ENCODE measurements around the gene TGFBR3L. TPM values are rescaled to one million over a fixed set of nuclear protein-coding genes. Genes with fewer than 3 reads are reported as not detected.
A peak's percentile ranks its signal among the peaks of the same experiment; 100 is the strongest.

The TGFBR3L gene
- total RNA-seq, 3 donors from 2014 or later, result 2.3 TPM; not detected in 2

GRCh38 chr19:7926021-7926726 lies 11.5 kb downstream of the TGFBR3L start, which contains the start of gene CTXN1:
CTXN1 (minus strand) TSS chr19:7926135; CDS start chr19:7925538, 597 bp downstream.
- Histone ChIP-seq H3K36me3 (no peaks in the 10 kb centered on the region), H3K4me1 (peaks cover 37 to 38% of the 10 kb centered on the region in 2 donors), H3K27ac (peak within 1 kb of the TSS; percentile 96 to 97), H3K9me3 (no peaks in the 10 kb centered on the region), H3K27me3 (no peaks in the 10 kb centered on the region), H3K4me3 (peak within 1 kb of the TSS; percentile 41 to 72 (median 60))
- TF ChIP-seq POLR2AphosphoS5 (IDR thresholded peaks at IDR 0.05) (no peak), CTCF (IDR thresholded peaks at IDR 0.05) (no peak), POLR2A (IDR thresholded peaks at IDR 0.05) (no peak)
- intact Hi-C loops (cut with DNase I; ENCODE audit: low total_unique reads), result no loop called here
- DNase-seq (ENCODE audit: low spot score in 2 of 2), result peak in 1 of 2 donors; percentile 71

DNA sequence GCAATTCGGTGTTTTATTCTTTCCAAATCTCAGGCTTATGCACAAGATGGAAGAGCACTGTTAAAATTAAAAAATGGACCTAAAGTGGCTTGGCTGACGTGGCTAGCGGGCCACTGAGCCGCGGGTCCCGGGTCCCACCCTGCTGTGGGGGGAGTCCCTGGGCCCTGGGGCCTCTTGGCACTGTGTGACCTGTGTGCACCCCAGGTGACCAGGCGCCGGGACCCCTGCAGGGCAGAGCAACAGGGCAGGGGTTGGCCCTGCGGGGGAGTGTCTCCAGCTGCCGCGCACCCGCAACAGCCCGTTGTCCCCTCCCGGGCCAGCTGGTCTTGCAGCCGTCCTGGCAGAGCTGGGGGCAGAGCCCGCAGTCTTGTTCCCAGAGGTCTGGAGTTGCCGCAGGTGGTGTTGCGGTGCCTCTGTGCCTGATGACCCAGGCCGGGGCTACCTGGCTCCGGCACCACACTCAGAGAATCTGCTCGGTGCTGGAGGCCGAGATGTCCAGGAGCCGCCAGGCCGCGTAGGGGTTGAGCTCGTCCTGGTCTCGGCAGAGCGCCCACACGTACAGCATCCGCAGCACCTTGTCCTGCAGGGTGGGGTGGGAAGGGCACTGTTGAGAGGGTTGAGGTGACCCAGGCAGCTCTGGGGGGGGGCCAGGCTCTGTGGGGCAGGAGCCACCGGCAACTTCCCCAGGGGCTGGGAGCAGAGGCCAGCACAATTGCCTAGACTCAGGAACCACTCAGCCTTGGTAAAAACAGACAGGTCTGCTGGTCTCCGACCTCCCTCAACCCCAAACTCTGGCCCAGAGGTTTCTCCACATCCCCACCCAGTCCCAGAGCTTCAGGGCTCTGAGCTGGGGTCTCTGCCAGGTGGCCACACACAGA lies 12.3 kb downstream of the TGFBR3L start:
- no peak for DNase-seq (ENCODE audit: low spot score in 2 of 2)
- Histone ChIP-seq H3K27me3 (no peaks in the 10 kb centered on the region), H3K4me3 (peak overlapping the region; percentile 41 to 72 (median 60)), H3K9me3 (no peaks in the 10 kb centered on the region), H3K4me1 (peaks cover 30 to 32% of the 10 kb centered on the region in 2 donors), H3K36me3 (peaks cover 6% of the 10 kb centered on the region), H3K27ac (peak overlapping the region; percentile 96 to 97)
- intact Hi-C loops (cut with DNase I; ENCODE audit: low total_unique reads), result no loop called here
- no peak for TF ChIP-seq POLR2AphosphoS5 (IDR thresholded peaks at IDR 0.05)
- TF ChIP-seq POLR2A (IDR thresholded peaks at IDR 0.05), result no peak
- TF ChIP-seq CTCF (IDR thresholded peaks at IDR 0.05), result no peak

DNA sequence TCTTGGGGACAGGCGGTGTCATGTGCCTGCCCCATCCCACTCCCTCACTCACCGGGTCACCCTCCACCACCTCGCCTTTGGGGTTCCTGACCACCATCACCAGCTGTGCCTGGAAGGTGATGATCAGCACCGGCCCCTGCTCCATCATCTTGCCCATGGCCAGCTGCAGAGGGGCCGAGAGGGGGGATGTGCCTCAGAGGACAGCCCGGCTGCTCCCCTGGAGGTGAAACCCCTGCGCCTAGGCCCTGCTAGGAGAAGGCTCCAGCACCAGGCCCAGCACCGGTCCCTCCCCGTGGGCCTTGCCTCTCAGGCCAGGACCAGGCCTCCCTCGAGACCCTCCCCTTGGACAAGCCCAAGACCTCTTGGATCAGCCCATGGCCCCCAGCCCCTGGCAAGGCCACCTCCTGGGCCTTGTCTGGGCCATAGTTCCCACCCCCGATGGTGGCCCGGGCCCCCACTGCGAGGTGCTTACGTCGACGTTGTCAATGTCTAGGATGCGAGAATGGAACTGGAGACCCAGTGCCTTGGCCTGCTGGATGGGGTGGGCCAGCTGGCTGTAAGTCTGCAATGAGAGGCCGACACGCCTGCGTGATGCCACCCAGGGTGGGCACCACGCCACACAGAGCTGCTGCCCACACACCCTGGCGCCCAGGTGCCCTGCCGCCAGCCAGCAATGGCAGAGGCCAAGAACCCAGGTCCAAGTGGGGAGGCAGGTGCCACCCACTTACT lies 13.1 kb downstream of the TGFBR3L start:
- Histone ChIP-seq H3K9me3 (no peaks in the 10 kb centered on the region), H3K4me3 (peak overlapping the region in 1 of 3 donors; percentile 43), H3K27me3 (no peaks in the 10 kb centered on the region), H3K27ac (peak overlapping the region; percentile 96 to 97), H3K4me1 (peaks cover 27 to 32% of the 10 kb centered on the region in 2 donors), H3K36me3 (peaks cover 14% of the 10 kb centered on the region)
- peak in 1 of 2 donors; percentile 67 for DNase-seq (ENCODE audit: low spot score in 2 of 2)
- intact Hi-C loops (cut with DNase I; ENCODE audit: low total_unique reads), result no loop called here
- TF ChIP-seq CTCF (IDR thresholded peaks at IDR 0.05) (no peak), POLR2A (IDR thresholded peaks at IDR 0.05) (no peak), POLR2AphosphoS5 (IDR thresholded peaks at IDR 0.05) (no peak)

DNA sequence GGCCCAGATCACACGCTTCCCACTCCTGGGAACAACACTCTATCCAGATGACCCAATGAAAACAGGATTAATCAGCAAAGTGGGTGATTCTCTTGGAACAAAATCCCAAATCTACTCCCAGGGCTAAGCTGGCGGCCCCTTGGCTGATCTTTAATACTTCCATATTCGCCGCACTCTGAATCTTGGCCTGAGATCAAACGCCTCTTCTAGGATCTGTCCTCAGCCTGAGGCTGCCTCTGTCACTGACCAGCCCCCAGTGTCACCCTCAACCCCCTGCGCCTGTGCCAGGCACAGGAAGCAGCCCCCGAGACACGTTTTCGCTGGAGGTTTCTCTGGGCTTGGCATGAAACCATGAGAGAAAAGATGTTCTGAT lies 13.7 kb downstream of the TGFBR3L start:
- peaks cover 27 to 32% of the 10 kb centered on the region in 2 donors for H3K4me1 ChIP-seq
- H3K4me3 ChIP-seq, result peak overlapping the region in 2 of 3 donors; percentile 27 to 43

More for the DNA sequence above, 13.7 kb downstream of the TGFBR3L start:
- Histone ChIP-seq H3K27me3 (no peaks in the 10 kb centered on the region), H3K27ac (peak overlapping the region; percentile 96 to 97), H3K36me3 (peaks cover 20% of the 10 kb centered on the region), H3K9me3 (no peaks in the 10 kb centered on the region)
- TF ChIP-seq POLR2A (IDR thresholded peaks at IDR 0.05) (no peak), CTCF (IDR thresholded peaks at IDR 0.05) (no peak), POLR2AphosphoS5 (IDR thresholded peaks at IDR 0.05) (peak in 2 of 3 donors; percentile 15 to 17)
- peak in 1 of 2 donors; percentile 50 for DNase-seq (ENCODE audit: low spot score in 2 of 2)
- intact Hi-C loops (cut with DNase I; ENCODE audit: low total_unique reads), result no loop called here
